ENCODE measurements around the gene PNPLA6.

- TF ChIP-seq EZH2 (IDR thresholded peaks at IDR 0.05; ENCODE audit: low read length): no peak
- TF ChIP-seq, protein P1, sequence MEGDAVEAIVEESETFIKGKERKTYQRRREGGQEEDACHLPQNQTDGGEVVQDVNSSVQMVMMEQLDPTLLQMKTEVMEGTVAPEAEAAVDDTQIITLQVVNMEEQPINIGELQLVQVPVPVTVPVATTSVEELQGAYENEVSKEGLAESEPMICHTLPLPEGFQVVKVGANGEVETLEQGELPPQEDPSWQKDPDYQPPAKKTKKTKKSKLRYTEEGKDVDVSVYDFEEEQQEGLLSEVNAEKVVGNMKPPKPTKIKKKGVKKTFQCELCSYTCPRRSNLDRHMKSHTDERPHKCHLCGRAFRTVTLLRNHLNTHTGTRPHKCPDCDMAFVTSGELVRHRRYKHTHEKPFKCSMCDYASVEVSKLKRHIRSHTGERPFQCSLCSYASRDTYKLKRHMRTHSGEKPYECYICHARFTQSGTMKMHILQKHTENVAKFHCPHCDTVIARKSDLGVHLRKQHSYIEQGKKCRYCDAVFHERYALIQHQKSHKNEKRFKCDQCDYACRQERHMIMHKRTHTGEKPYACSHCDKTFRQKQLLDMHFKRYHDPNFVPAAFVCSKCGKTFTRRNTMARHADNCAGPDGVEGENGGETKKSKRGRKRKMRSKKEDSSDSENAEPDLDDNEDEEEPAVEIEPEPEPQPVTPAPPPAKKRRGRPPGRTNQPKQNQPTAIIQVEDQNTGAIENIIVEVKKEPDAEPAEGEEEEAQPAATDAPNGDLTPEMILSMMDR (optimal IDR thresholded peaks at IDR 0.05 in 1 of 3, IDR thresholded peaks at IDR 0.05 in 1 of 3, conservative IDR thresholded peaks at IDR 0.05 in 1 of 3; ENCODE audit: extremely low read depth in 1 of 3, insufficient read depth in 2 of 3, low read length in 3 of 3): no peak
Measured at GRCh38 chr19:7606289-7606688, 70.8 kb downstream of the PNPLA6 start.

Measured in keratinocyte (primary cell).